LHCN-M2 (cell line): ENCODE data around the gene ADAM20. TPM values are rescaled to one million over a fixed set of nuclear protein-coding genes. Genes with fewer than 3 reads are reported as not detected.

Source experiments
- total RNA-seq: library from RNA; depleted of rRNA; stranded (reverse); fragments of >200 nt; gene quantifications from 2 replicates; pipeline ENCODE4 v1.2.3, GENCODE V29; 2014; rRNA removed

The ADAM20 gene
- total RNA-seq, 1 experiment from 2014 or later, result 0.34 TPM

Other genes starting within 250 kb of the ADAM20 start
- gene COX16, start 175.3 kb downstream of the ADAM20 start, total RNA-seq, result 45.5 and 63.7 TPM in 2 replicates
- gene SYNJ2BP, start 117.9 kb downstream of the ADAM20 start, total RNA-seq, result 20.5 and 25.1 TPM in 2 replicates
- gene ADAM21, start 82.8 kb downstream of the ADAM20 start, total RNA-seq, result 1.3 and 1.7 TPM in 2 replicates
- 23.6 and 25.4 TPM in 2 replicates for gene MED6, start 65.7 kb upstream of the ADAM20 start, total RNA-seq
- gene TTC9, start 106.9 kb upstream of the ADAM20 start, total RNA-seq, result 5.1 and 5.6 TPM in 2 replicates